GM12878 (cell line): Measurements from ENCODE around the gene RPS6KA5. TPM values are rescaled to one million over a fixed set of nuclear protein-coding genes. Genes with fewer than 3 reads are reported as not detected.

Source experiments
- ATAC-seq: fragments of 200-7000 bp; cut with Tn5 transposase; 3 replicates; pipeline ENCODE4 v1.9.1; 2020; ENCODE audit warnings: mild to moderate bottlenecking, moderate library complexity
- BruUV-seq: library from RNA; stranded (reverse); fragments of 400-500 nt; replicated peaks from 2 replicates; lab custom pipeline; 2021; lab: Mats Ljungman, UMichigan
- CTCF ChIA-PET: fragments of 300-600 bp; sonication (Branson Sonifier 250); formaldehyde crosslinking; extraction: SDS; loops from one replicate; lab custom pipeline; 2021; ENCODE audit warnings: inconsistent platforms; lab: Yijun Ruan, JAX
- POLR2A ChIA-PET: fragments of 350-600 bp; formaldehyde crosslinking; extraction: SDS; loops from one replicate; lab custom pipeline; 2021; ENCODE audit warnings: inconsistent platforms; lab: Charles Lee
- RAD21 ChIA-PET: fragments of 300-600 bp; sonication (Branson Sonifier 250); formaldehyde crosslinking; loops from one replicate; lab custom pipeline; 2023; ENCODE audit warnings: antibody characterized with exemption; ENCODE audit not compliant: unreplicated experiment; lab: Charles Lee
- SMC1A ChIA-PET: fragments of 300-600 bp; sonication (Branson Sonifier 250); formaldehyde crosslinking; loops from one replicate; lab custom pipeline; 2023; ENCODE audit not compliant: unreplicated experiment, uncharacterized antibody; lab: Charles Lee
- DNase-seq: peaks from one replicate; pipeline ENCODE4 v3.0.0-alpha.2; 2011; ENCODE audit warnings: low read depth, low spot score
- FAIRE-seq: peaks from 3 replicates; lab custom pipeline; 2011; peaks lifted over from hg19 to GRCh38; lab: Jason Lieb, UNC
- H2AFZ ChIP-seq: 2 replicates; pipeline ENCODE4 v1.6.0; 2011; ENCODE audit warnings: low read depth, low read length, control low read depth; ENCODE audit not compliant: control insufficient read depth
- H3K27ac ChIP-seq: 2 replicates; pipeline ENCODE4 v1.5.1; 2011; ENCODE audit warnings: control low read depth; ENCODE audit not compliant: control insufficient read depth, insufficient read depth
- H3K27me3 ChIP-seq, 2 experiments: replicated peaks in 1 of 2; 2 replicates each; pipeline versions ENCODE4 v1.6.0 to v1.6.1; 2011; ENCODE audit warnings: low read length in 1 of 2; ENCODE audit not compliant: control insufficient read depth in 2 of 2, insufficient read depth in 2 of 2
- H3K36me3 ChIP-seq, 2 experiments: 2 replicates each; pipeline ENCODE4 v1.5.1; 2011; ENCODE audit warnings: low read length in 1 of 2; ENCODE audit not compliant: control insufficient read depth in 2 of 2, insufficient read depth in 2 of 2
- H3K4me1 ChIP-seq: 2 replicates; pipeline ENCODE4 v1.6.1; 2011; ENCODE audit warnings: mild to moderate bottlenecking, low read length, moderate library complexity, mixed read lengths; ENCODE audit not compliant: control insufficient read depth, insufficient read depth
- H3K4me2 ChIP-seq: 2 replicates; pipeline ENCODE4 v1.6.0; 2011; ENCODE audit warnings: control low read depth; ENCODE audit not compliant: control insufficient read depth, insufficient read depth
- H3K4me3 ChIP-seq: fragments of 200-600 bp; sonication (generic); 2 replicates; pipeline ENCODE4 v1.5.1; 2016
- H3K79me2 ChIP-seq: 2 replicates; pipeline ENCODE4 v1.6.0; 2011; ENCODE audit warnings: low read length; ENCODE audit not compliant: control insufficient read depth, insufficient read depth
- H3K9ac ChIP-seq: 2 replicates; pipeline ENCODE4 v1.8.0; 2011; ENCODE audit warnings: low read length, control low read depth, mixed read lengths; ENCODE audit not compliant: control insufficient read depth, insufficient read depth
- H3K9me3 ChIP-seq: replicated peaks from 3 replicates; pipeline ENCODE4 v1.5.1; 2011; ENCODE audit warnings: mild to moderate bottlenecking, low read length; ENCODE audit not compliant: control insufficient read depth, insufficient read depth
- H4K20me1 ChIP-seq: 2 replicates; pipeline ENCODE4 v1.6.0; 2011; ENCODE audit not compliant: control insufficient read depth, insufficient read depth
- CBX3 ChIP-seq: fragments of 200-600 bp; sonication (generic); IDR thresholded peaks from 2 replicates; pipeline ENCODE4 v1.6.1; 2016; ENCODE audit warnings: low read depth, borderline replicate concordance
- DPF2 ChIP-seq: fragments of 450-650 bp; IDR thresholded peaks from 2 replicates; pipeline ENCODE4 v1.6.1; 2017; ENCODE audit warnings: mild to moderate bottlenecking
- EZH2 ChIP-seq: IDR thresholded peaks from 2 replicates; pipeline ENCODE4 v1.6.1; 2012; ENCODE audit warnings: low read depth, mild to moderate bottlenecking, control low read depth, inconsistent platforms, low read length, borderline replicate concordance; ENCODE audit not compliant: control insufficient read depth
- NR2C1 ChIP-seq: fragments of 450-650 bp; IDR thresholded peaks from 2 replicates; pipeline ENCODE4 v1.6.1; 2017; ENCODE audit warnings: antibody characterized with exemption, mild to moderate bottlenecking, moderate library complexity
- PAX5 ChIP-seq: IDR thresholded peaks from 2 replicates; pipeline ENCODE4 v1.6.1; 2011; ENCODE audit warnings: low read depth, low read length, borderline replicate concordance
- POLR2AphosphoS5 ChIP-seq: IDR thresholded peaks from 2 replicates; pipeline ENCODE4 v1.6.1; 2011; ENCODE audit warnings: mild to moderate bottlenecking, low read length, inconsistent platforms
- RCOR1 ChIP-seq: conservative IDR thresholded peaks from 2 replicates; pipeline ENCODE4 v1.6.1; 2012; ENCODE audit warnings: low read depth, low read length, improper control_type of control experiment
- SUPT20H ChIP-seq: IDR thresholded peaks from 2 replicates; pipeline ENCODE4 v1.6.1; 2011; ENCODE audit warnings: low read depth, mild to moderate bottlenecking, low read length, moderate library complexity, borderline replicate concordance; ENCODE audit not compliant: control insufficient read depth
- WGBS: methylation state at CpG from one replicate; pipeline ENCODE4 v1.1.6; 2016; ENCODE audit warnings: low lambda C conversion rate; ENCODE audit not compliant: insufficient replicate concordance, insufficient coverage; ENCODE audit errors: missing lambda C conversion rate; 5-methylcytosine and 5-hydroxymethylcytosine counted together
- in situ Hi-C: fragments of 300-500 bp; cut with MboI; formaldehyde crosslinking; loops from 9 replicates; pipeline ENCODE4 v1.14.3; 2018; ENCODE audit warnings: mixed read lengths
- intact Hi-C: fragments of 100-400 bp; cut with micrococcal nuclease; formaldehyde crosslinking; loops from one replicate; pipeline ENCODE4 v1.14.2; 2022; ENCODE audit not compliant: unreplicated experiment
- polyA plus RNA-seq, 11 experiments: library from polyadenylated mRNA; depleted of rRNA in 4 of 11; unstranded in 6 of 11; stranded (reverse) in 5 of 11; fragments of >200 nt; fragmentation: Nextera tagmentation in 4 of 11; fragmentation: Illumina TruSeq in 1 of 11; extraction: Ambion mirVana in 4 of 11; extraction: Trizol in 1 of 11; gene quantifications; 1 replicate in 1 of 11; 2 replicates in 10 of 11; pipeline versions ENCODE4 v1.2.1 to v1.2.3, GENCODE V29; 2011 to 2016; ENCODE audit warnings: inconsistent platforms in 2 of 11, missing spikeins in 2 of 11, low read depth in 1 of 11
- total RNA-seq, 4 experiments: library from RNA; depleted of rRNA in 3 of 4; stranded (reverse); fragments of >200 nt in 3 of 4; fragmentation: Illumina TruSeq in 1 of 4; extraction: Trizol in 1 of 4; gene quantifications; 2 replicates each; pipeline versions ENCODE4 v1.2.1 to v1.2.3, GENCODE V29; 2013 to 2021

Gene RPS6KA5
- total and polyA plus RNA-seq, 10 of the 15 experiments (the other 5 are each of a cell fraction or from before 2014, with no cell fraction given), result 1.4 to 7.0 (median 3.7) TPM

GRCh38 chr14:90820958-90821357, 239.5 kb downstream of the RPS6KA5 start (continued):
- TF ChIP-seq NR2C1, result peak; percentile 67; the same call in 1 of the 2 replicates

- no peaks in the 10 kb centered on the region; the same call in 1 of the 3 replicates for H3K9me3 ChIP-seq
- H2AFZ ChIP-seq, result no peak overlapping the region
- TF ChIP-seq CBX3 (no peak), EZH2 (no peak), SUPT20H (no peak), POLR2AphosphoS5 (no peak), PAX5 (no peak), RCOR1 (no peak), DPF2 (no peak)
- H3K4me3 ChIP-seq, result no peak overlapping the region
- ChIA-PET CTCF (no interaction called here), RAD21 (no interaction called here), SMC1A (no interaction called here), POLR2A (interaction anchor here (0.6 kb wide), 1 partner anchor 522 kb away, joined by 4 read pairs; no protein-coding TSS in a partner anchor)
- FAIRE-seq (no peak), ATAC-seq (no peak), DNase-seq (no peak)
- H3K36me3 ChIP-seq, result no peaks in the 10 kb centered on the region
- H3K4me1 ChIP-seq, result no peaks in the 10 kb centered on the region
- no peaks in the 10 kb centered on the region for H3K79me2 ChIP-seq
- no peaks in the 10 kb centered on the region for H4K20me1 ChIP-seq
- no peak overlapping the region for H3K9ac ChIP-seq
- 58% methylated on average over 5 of the region's 5 CpGs for WGBS
- BruUV-seq, result no TSS peak
- H3K27ac ChIP-seq, result no peak overlapping the region
- intact Hi-C loops (no loop called here), in situ Hi-C loops (no loop called here)
- H3K4me2 ChIP-seq, result no peak overlapping the region
- peaks cover 2 to 6% of the 10 kb centered on the region in 2 experiments; a peak in 3 of 4 replicates for H3K27me3 ChIP-seq
These were observed 240.6 kb downstream of the RPS6KA5 start for GRCh38 chr14:90819734-90820393.
